ENCODE data around the gene ERN1. TPM values are rescaled to one million over a fixed set of nuclear protein-coding genes. Genes with fewer than 3 reads are reported as not detected.

ERN1 gene
- total RNA-seq, 1 donor, result 14.7 TPM

GRCh38 chr17:64111831-64112230 is 18.1 kb downstream of the ERN1 start:
- no peak for TF ChIP-seq CTCF (IDR thresholded peaks at IDR 0.05; ENCODE audit: insufficient read depth, low read depth, low read length)
- no peak overlapping the region for H3K4me3 ChIP-seq (ENCODE audit: low read depth, low read length)
- DNase-seq (ENCODE audit: low read depth), result no peak

- no peak for DNase-seq (ENCODE audit: low read depth)
- TF ChIP-seq CTCF (IDR thresholded peaks at IDR 0.05; ENCODE audit: insufficient read depth, low read depth, low read length), result no peak
- no peak overlapping the region for H3K4me3 ChIP-seq (ENCODE audit: low read depth, low read length)
These were observed 19.4 kb downstream of the ERN1 start for GRCh38 chr17:64110379-64111152.

GRCh38 chr17:64109400-64109799 is 20.5 kb downstream of the ERN1 start:
- DNase-seq (ENCODE audit: low read depth), result no peak
- no peak for TF ChIP-seq CTCF (IDR thresholded peaks at IDR 0.05; ENCODE audit: insufficient read depth, low read depth, low read length)
- H3K4me3 ChIP-seq (ENCODE audit: low read depth, low read length), result no peak overlapping the region

- no peak for DNase-seq (ENCODE audit: low read depth)
- H3K4me3 ChIP-seq (ENCODE audit: low read depth, low read length), result no peak overlapping the region
- no peak for TF ChIP-seq CTCF (IDR thresholded peaks at IDR 0.05; ENCODE audit: insufficient read depth, low read depth, low read length)
These were observed 22.3 kb downstream of the ERN1 start for GRCh38 chr17:64107500-64108236.

GRCh38 chr17:64106918-64107317 is 23.0 kb downstream of the ERN1 start:
- DNase-seq (ENCODE audit: low read depth), result no peak
- TF ChIP-seq CTCF (IDR thresholded peaks at IDR 0.05; ENCODE audit: insufficient read depth, low read depth, low read length), result no peak
- H3K4me3 ChIP-seq (ENCODE audit: low read depth, low read length), result no peak overlapping the region

GRCh38 chr17:64103391-64104364 is 26.3 kb downstream of the ERN1 start:
- TF ChIP-seq CTCF (IDR thresholded peaks at IDR 0.05; ENCODE audit: insufficient read depth, low read depth, low read length), result no peak

More at GRCh38 chr17:64103391-64104364, 26.3 kb downstream of the ERN1 start:
- DNase-seq (ENCODE audit: low read depth), result peak; percentile 55
- H3K4me3 ChIP-seq (ENCODE audit: low read depth, low read length), result no peak overlapping the region
